ENCODE results near the gene CASTOR1.

DNA sequence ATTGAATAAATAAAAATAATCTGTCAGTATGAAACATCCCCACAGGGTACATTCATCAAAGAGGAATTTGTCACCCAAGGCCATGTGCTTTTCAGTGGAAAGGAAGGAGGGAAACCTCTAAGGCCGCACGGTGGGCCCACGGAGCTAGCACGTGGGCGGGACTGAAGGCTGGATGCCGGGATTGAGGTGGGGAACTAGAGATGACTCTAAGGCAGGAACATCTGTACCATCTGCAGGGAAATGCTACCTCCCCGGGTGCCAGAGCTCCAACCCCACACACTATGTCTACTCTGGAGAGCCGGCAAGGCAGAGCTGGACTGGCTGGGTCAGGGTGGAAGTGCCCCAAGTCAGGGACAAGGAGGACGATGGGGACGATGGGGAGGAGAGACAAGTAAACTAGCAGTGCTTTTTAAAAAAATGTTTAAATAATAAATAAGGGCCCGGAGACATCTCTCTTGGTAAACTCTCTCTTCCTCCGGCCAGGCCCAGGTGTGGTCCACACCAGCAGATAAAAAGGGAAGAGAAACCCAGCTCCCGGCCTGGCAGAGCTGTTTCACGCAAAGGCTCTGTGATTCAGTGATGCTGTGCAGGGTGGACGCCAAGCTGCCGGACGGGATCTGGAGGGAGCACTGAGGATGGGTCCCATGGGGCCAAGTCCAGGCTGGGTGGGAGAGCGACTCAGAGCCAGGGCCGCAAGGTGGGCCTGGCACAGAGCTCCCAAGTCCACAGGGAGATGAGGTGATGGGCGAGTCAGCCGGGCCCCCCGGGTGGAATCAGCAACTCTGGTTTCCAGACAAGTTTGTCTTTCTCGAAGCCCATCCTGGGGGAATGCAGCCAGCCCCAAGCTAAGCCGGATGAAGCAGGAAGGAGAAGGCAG, 48.5 kb downstream of the CASTOR1 start:
- TF ChIP-seq, protein P1, sequence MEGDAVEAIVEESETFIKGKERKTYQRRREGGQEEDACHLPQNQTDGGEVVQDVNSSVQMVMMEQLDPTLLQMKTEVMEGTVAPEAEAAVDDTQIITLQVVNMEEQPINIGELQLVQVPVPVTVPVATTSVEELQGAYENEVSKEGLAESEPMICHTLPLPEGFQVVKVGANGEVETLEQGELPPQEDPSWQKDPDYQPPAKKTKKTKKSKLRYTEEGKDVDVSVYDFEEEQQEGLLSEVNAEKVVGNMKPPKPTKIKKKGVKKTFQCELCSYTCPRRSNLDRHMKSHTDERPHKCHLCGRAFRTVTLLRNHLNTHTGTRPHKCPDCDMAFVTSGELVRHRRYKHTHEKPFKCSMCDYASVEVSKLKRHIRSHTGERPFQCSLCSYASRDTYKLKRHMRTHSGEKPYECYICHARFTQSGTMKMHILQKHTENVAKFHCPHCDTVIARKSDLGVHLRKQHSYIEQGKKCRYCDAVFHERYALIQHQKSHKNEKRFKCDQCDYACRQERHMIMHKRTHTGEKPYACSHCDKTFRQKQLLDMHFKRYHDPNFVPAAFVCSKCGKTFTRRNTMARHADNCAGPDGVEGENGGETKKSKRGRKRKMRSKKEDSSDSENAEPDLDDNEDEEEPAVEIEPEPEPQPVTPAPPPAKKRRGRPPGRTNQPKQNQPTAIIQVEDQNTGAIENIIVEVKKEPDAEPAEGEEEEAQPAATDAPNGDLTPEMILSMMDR (IDR thresholded peaks at IDR 0.05), result no peak
- TF ChIP-seq POLR2A (IDR thresholded peaks at IDR 0.05), result no peak

Data from heart left ventricle (tissue), 13 donors.